ENCODE results near the gene WEE2.
"Not testable (repeated sequence)": the region's sequence is repeated elsewhere in the genome, so short reads cannot be mapped to it uniquely, and the experiment has no call there.

- not testable (repeated sequence) for TF ChIP-seq POLR2A (IDR thresholded peaks at IDR 0.05; ENCODE audit: low read depth, low read length); TAF1 (IDR thresholded peaks at IDR 0.05; ENCODE audit: borderline replicate concordance, low read depth, low read length); POLR2AphosphoS5 (IDR thresholded peaks at IDR 0.05; ENCODE audit: low read depth, low read length)
These were observed 62.0 kb downstream of the WEE2 start for GRCh38 chr7:141770083-141770583.

All from GM12892 (cell line).